Measurements from ENCODE around the gene ATRX. TPM values are rescaled to one million over a fixed set of nuclear protein-coding genes. Genes with fewer than 3 reads are reported as not detected.
"Not testable (repeated sequence)": the region's sequence is repeated elsewhere in the genome, so short reads cannot be mapped to it uniquely, and the experiment has no call there.

ATRX gene
- 26.6 and 53.7 TPM in 2 replicates for total RNA-seq (2014; rRNA removed; shearing (Covaris generic))

DNA sequence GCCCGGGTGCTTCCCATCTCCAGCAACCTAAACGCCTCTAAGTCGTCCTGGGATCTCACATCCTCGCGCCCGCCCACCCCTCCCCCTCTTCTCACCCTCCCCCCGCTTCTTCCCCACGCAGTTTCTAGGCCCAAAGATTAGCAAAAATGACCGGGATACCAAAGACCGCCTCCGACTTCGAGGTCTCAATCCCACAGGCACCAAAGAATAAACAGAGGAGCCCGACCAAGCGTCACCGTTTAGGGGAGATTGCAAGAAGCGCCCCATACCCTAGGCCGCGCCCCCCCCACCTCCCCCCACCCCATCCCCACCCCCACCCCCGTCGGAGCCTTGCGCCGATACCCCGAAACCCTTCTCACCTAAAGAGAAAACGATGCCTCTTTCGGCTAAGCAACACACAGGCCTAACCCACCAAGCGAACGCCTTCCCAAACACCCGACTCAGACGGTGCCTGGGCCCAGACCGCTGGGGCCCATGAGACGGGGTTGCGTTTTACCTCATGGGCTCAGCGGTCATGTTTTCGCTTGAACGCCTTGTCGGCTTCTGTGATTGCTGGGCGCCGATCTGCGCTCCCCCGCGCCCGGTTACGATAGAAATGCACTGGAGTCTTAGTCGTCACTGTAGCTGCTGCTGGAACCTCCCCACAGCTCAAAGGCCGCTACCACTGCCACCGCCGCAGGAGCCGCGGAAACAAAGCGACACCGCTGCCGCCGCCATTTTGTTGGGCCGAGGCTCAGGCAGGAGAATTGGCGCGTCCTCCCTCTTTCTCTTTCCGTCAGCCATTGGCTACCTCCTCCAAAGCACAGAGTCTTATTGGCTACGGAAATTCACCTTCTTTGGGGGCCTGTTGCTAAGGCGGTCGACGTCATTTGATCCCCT lies at the start of gene ATRX:
ATRX (minus strand) TSS at position 731 of the 879 bp plus-strand sequence; CDS start at position 516, 215 bp downstream.
- Histone ChIP-seq H3K4me3 (peak within 1 kb of the TSS; percentile 90), H3K36me3 (peaks cover 3% of the 10 kb centered on the region; the same call in 1 of the 2 replicates), H3K4me1 (replicated peaks) (peaks cover 10% of the 10 kb centered on the region), H3K27me3 (replicated peaks) (no peaks in the 10 kb centered on the region), H3K27ac (peak within 1 kb of the TSS; percentile 97), H3K9me3 (replicated peaks) (no peaks in the 10 kb centered on the region)
- DNase-seq (ENCODE audit: low read depth in 1 of 2, low spot score in 2 of 2), result peak; percentile 73 to 79

DNA sequence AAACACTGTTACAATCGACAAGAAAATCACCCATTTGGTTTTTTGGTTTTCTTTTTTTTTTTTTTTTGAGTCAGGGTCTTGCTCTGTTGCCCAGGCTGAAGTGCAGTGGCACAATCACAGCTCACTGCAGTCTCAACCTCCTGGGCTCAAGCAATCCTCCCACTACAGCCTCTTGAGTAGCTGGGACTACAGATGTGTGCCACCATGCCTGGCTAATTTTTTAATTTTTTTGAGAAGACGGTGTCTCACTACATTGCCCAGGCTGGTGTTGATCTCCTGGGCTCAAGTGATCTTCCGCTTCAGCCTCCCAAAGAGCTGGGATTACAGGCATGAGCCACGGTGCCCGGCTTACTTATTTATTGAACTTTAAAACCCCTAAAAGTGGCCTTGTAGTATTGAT lies 45.5 kb upstream of the ATRX start:
- not testable (repeated sequence) for H3K36me3 ChIP-seq; DNase-seq (ENCODE audit: low read depth in 1 of 2, low spot score in 2 of 2); H3K4me1 ChIP-seq (replicated peaks); H3K27ac ChIP-seq; H3K4me3 ChIP-seq; H3K27me3 ChIP-seq (replicated peaks); H3K9me3 ChIP-seq (replicated peaks)

DNA sequence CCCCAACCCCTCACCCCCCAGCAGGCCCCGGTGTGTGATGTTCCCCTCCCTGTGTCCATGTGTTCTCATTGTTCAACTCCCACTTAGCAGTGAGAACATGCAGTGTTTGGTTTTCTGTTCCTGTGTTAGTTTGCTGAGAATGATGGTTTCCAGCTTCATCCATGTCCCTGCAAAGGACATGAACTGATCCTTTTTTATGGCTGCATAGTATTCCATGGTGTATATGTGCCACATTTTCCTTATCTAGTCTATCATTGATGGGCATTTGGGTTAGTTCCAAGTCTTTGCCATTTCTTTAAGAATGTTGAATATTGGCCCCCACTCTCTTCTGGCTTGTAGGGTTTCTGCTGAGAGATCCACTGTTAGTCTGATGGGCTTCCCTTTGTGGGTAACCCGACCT lies 36.0 kb upstream of the ATRX start:
- H3K4me1 ChIP-seq (replicated peaks); H3K4me3 ChIP-seq; H3K27me3 ChIP-seq (replicated peaks); H3K9me3 ChIP-seq (replicated peaks); DNase-seq (ENCODE audit: low read depth in 1 of 2, low spot score in 2 of 2); H3K36me3 ChIP-seq; H3K27ac ChIP-seq: not testable (repeated sequence)

- Histone ChIP-seq H3K4me3 (no peak overlapping the region), H3K27me3 (replicated peaks) (no peaks in the 10 kb centered on the region), H3K4me1 (replicated peaks) (no peaks in the 10 kb centered on the region), H3K36me3 (no peaks in the 10 kb centered on the region), H3K27ac (no peak overlapping the region), H3K9me3 (replicated peaks) (no peaks in the 10 kb centered on the region)
- DNase-seq (ENCODE audit: low read depth in 1 of 2, low spot score in 2 of 2), result no peak
These were observed 34.2 kb upstream of the ATRX start for GRCh38 chrX:77820091-77820727.

- H3K36me3 ChIP-seq, result no peaks in the 10 kb centered on the region
- no peak overlapping the region for H3K27ac ChIP-seq
- H3K27me3 ChIP-seq (replicated peaks), result no peaks in the 10 kb centered on the region
- no peak overlapping the region for H3K4me3 ChIP-seq
- H3K4me1 ChIP-seq (replicated peaks), result no peaks in the 10 kb centered on the region
- no peak for DNase-seq (ENCODE audit: low read depth in 1 of 2, low spot score in 2 of 2)
- no peaks in the 10 kb centered on the region for H3K9me3 ChIP-seq (replicated peaks)
These were observed 28.2 kb upstream of the ATRX start for GRCh38 chrX:77814210-77814609.

DNA sequence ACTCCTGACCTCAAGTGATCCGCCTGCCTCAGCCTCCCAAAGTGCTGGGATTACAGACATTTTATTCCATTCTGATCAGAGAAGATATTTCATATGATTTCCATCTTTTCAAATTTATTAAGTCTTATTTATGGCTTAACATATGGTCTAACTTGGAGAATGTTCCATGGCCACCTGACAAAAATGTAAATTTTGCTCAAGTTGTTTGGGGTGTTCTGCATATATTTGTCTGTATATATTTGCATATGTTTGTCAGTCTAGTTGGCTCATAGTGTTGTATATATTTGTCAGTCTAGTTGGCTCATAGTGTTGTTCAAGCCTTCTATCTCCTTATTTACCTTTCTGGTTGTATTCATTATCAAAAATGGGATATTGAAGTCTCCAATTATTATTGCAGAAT lies 16.2 kb upstream of the ATRX start:
- H3K27ac ChIP-seq, result no peak overlapping the region
- no peaks in the 10 kb centered on the region for H3K36me3 ChIP-seq
- H3K4me3 ChIP-seq, result no peak overlapping the region
- H3K9me3 ChIP-seq (replicated peaks), result no peaks in the 10 kb centered on the region
- H3K4me1 ChIP-seq (replicated peaks), result no peaks in the 10 kb centered on the region
- no peak for DNase-seq (ENCODE audit: low read depth in 1 of 2, low spot score in 2 of 2)
- no peaks in the 10 kb centered on the region for H3K27me3 ChIP-seq (replicated peaks)

- Histone ChIP-seq H3K9me3 (replicated peaks) (no peaks in the 10 kb centered on the region), H3K27ac (no peak overlapping the region), H3K27me3 (replicated peaks) (no peaks in the 10 kb centered on the region), H3K4me3 (no peak overlapping the region), H3K4me1 (replicated peaks) (no peaks in the 10 kb centered on the region), H3K36me3 (no peaks in the 10 kb centered on the region)
- no peak for DNase-seq (ENCODE audit: low read depth in 1 of 2, low spot score in 2 of 2)
These were observed 9.1 kb upstream of the ATRX start for GRCh38 chrX:77795124-77795523.

GRCh38 chrX:77793946-77794345 lies 7.9 kb upstream of the ATRX start:
- no peaks in the 10 kb centered on the region for H3K9me3 ChIP-seq (replicated peaks)
- no peak for DNase-seq (ENCODE audit: low read depth in 1 of 2, low spot score in 2 of 2)
- H3K4me1 ChIP-seq (replicated peaks), result no peaks in the 10 kb centered on the region
- H3K27ac ChIP-seq, result no peak overlapping the region
- no peaks in the 10 kb centered on the region for H3K27me3 ChIP-seq (replicated peaks)
- no peak overlapping the region for H3K4me3 ChIP-seq
- H3K36me3 ChIP-seq, result no peaks in the 10 kb centered on the region

- no peaks in the 10 kb centered on the region for H3K9me3 ChIP-seq (replicated peaks)
- no peaks in the 10 kb centered on the region for H3K27me3 ChIP-seq (replicated peaks)
- no peak for DNase-seq (ENCODE audit: low read depth in 1 of 2, low spot score in 2 of 2)
- no peak overlapping the region for H3K27ac ChIP-seq
- H3K36me3 ChIP-seq, result peaks cover 3% of the 10 kb centered on the region; the same call in 1 of the 2 replicates
- H3K4me1 ChIP-seq (replicated peaks), result peaks cover 10% of the 10 kb centered on the region
- H3K4me3 ChIP-seq, result no peak overlapping the region
These were observed 2.0 kb upstream of the ATRX start for GRCh38 chrX:77788050-77788449.

- Histone ChIP-seq H3K36me3 (peaks cover 3% of the 10 kb centered on the region; the same call in 1 of the 2 replicates), H3K27ac (peak overlapping the region; percentile 97), H3K9me3 (replicated peaks) (no peaks in the 10 kb centered on the region), H3K4me1 (replicated peaks) (peaks cover 10% of the 10 kb centered on the region), H3K4me3 (peak overlapping the region; percentile 90), H3K27me3 (replicated peaks) (no peaks in the 10 kb centered on the region)
- no peak for DNase-seq (ENCODE audit: low read depth in 1 of 2, low spot score in 2 of 2)
These were observed 307 bp upstream of the ATRX start for GRCh38 chrX:77786365-77786680.

GRCh38 chrX:77779695-77780094 lies 6.3 kb downstream of the ATRX start:
- H3K4me1 ChIP-seq (replicated peaks), result peaks cover 10% of the 10 kb centered on the region
- H3K9me3 ChIP-seq (replicated peaks), result no peaks in the 10 kb centered on the region
- H3K36me3 ChIP-seq, result no peaks in the 10 kb centered on the region
- DNase-seq (ENCODE audit: low read depth in 1 of 2, low spot score in 2 of 2), result no peak
- no peak overlapping the region for H3K27ac ChIP-seq
- no peak overlapping the region for H3K4me3 ChIP-seq
- no peaks in the 10 kb centered on the region for H3K27me3 ChIP-seq (replicated peaks)

- no peak overlapping the region for H3K27ac ChIP-seq
These were observed 9.4 kb downstream of the ATRX start for GRCh38 chrX:77776659-77777058.

GRCh38 chrX:77771601-77772000 lies 14.4 kb downstream of the ATRX start:
- no peak overlapping the region for H3K4me3 ChIP-seq
- DNase-seq (ENCODE audit: low read depth in 1 of 2, low spot score in 2 of 2), result no peak
- no peaks in the 10 kb centered on the region for H3K4me1 ChIP-seq (replicated peaks)
- H3K27me3 ChIP-seq (replicated peaks), result no peaks in the 10 kb centered on the region
- no peaks in the 10 kb centered on the region for H3K36me3 ChIP-seq
- no peaks in the 10 kb centered on the region for H3K9me3 ChIP-seq (replicated peaks)
- no peak overlapping the region for H3K27ac ChIP-seq

More at GRCh38 chrX:77776659-77777058, 9.4 kb downstream of the ATRX start:
- no peaks in the 10 kb centered on the region for H3K4me1 ChIP-seq (replicated peaks)
- no peak overlapping the region for H3K4me3 ChIP-seq
- no peaks in the 10 kb centered on the region for H3K9me3 ChIP-seq (replicated peaks)
- no peak for DNase-seq (ENCODE audit: low read depth in 1 of 2, low spot score in 2 of 2)
- H3K27me3 ChIP-seq (replicated peaks), result no peaks in the 10 kb centered on the region
- no peaks in the 10 kb centered on the region for H3K36me3 ChIP-seq

DNA sequence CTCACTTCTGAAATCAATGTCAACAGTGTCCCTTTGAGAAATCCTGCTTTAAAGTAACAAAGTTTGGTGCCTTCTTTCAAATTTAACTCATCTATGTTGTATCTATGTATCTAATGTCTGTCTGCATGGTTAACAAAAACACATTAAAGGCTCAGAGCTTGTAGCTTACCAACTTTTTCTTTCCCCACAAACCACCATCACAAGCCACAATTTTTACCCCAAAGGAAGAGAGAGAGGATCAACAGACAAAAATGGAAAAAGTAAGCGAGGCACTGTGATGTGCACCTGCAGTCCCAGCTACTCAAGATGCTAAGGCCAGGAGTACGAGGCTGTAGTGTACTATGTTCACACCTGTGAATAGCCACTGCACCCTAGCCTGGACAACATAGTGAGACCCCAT lies 17.2 kb downstream of the ATRX start:
- H3K4me3 ChIP-seq, result no peak overlapping the region

More for the DNA sequence above, 17.2 kb downstream of the ATRX start:
- Histone ChIP-seq H3K9me3 (replicated peaks) (no peaks in the 10 kb centered on the region), H3K36me3 (no peaks in the 10 kb centered on the region), H3K27ac (no peak overlapping the region), H3K27me3 (replicated peaks) (no peaks in the 10 kb centered on the region), H3K4me1 (replicated peaks) (no peaks in the 10 kb centered on the region)
- DNase-seq (ENCODE audit: low read depth in 1 of 2, low spot score in 2 of 2), result no peak

Measured in SJSA1 (cell line).